Psoas muscle (tissue), 8 donors: ENCODE data around the gene GOLGA1. TPM values are rescaled to one million over a fixed set of nuclear protein-coding genes. Genes with fewer than 3 reads are reported as not detected.
"Not testable (repeated sequence)": the region's sequence is repeated elsewhere in the genome, so short reads cannot be mapped to it uniquely, and the experiment has no call there.

Source experiments
- ATAC-seq, 4 donors: fragments of 200-7000 bp; cut with Tn5 transposase; one replicate each; pipeline ENCODE4 v1.9.1; 2020; ENCODE audit warnings: moderate library complexity in 3 of 4, mild to moderate bottlenecking in 2 of 4
- DNase-seq, 2 donors: peaks; one replicate each; pipeline ENCODE4 v3.0.0-alpha.2; 2020
- H3K27ac ChIP-seq: fragments of 200-600 bp; one replicate; pipeline ENCODE4 v1.8.0; 2022
- H3K27me3 ChIP-seq, 3 donors: fragments of 200-600 bp in 1 of 3; one replicate each; pipeline versions ENCODE4 v1.6.1 to v1.8.0; 2013 to 2022; ENCODE audit warnings: low read length in 2 of 3, mild to moderate bottlenecking in 2 of 3, moderate library complexity in 1 of 3; ENCODE audit not compliant: insufficient read depth in 3 of 3
- H3K36me3 ChIP-seq, 2 donors: fragments of 200-600 bp in 1 of 2; one replicate each; pipeline versions ENCODE4 v1.6.1 to v1.8.0; 2013 to 2022; ENCODE audit warnings: low read depth in 1 of 2, mild to moderate bottlenecking in 1 of 2, moderate library complexity in 1 of 2; ENCODE audit not compliant: insufficient read depth in 1 of 2
- H3K4me1 ChIP-seq: fragments of 200-600 bp; one replicate; pipeline ENCODE4 v1.8.0; 2022
- H3K4me3 ChIP-seq: fragments of 200-600 bp; one replicate; pipeline ENCODE4 v1.8.0; 2022; ENCODE audit warnings: mild to moderate bottlenecking
- H3K9me3 ChIP-seq: fragments of 200-600 bp; one replicate; pipeline ENCODE4 v1.8.0; 2022
- WGBS, 3 donors: extraction: QIAGEN DNeasy Blood & Tissue Kit; methylation state at CpG; one replicate each; pipeline versions ENCODE4 v1.1.6 to v1.1.7; 2013; 5-methylcytosine and 5-hydroxymethylcytosine counted together
- intact Hi-C, 2 donors: fragments of 100-400 bp; cut with DNase I; formaldehyde crosslinking; loops; one replicate each; pipeline versions ENCODE4 v1.11.0 to v1.14.2; 2022
- polyA plus RNA-seq, 3 donors: library from polyadenylated mRNA; stranded (reverse); fragments of 200-250 nt; gene quantifications; one replicate each; pipeline ENCODE4 v1.2.3, GENCODE V29; 2013
- total RNA-seq, 4 donors: library from RNA; stranded (reverse); fragmentation: NEBNext Ultra II Directional in 2 of 4; extraction: Animal tissue kit (Norgen Biotek cat#: 25700) in 2 of 4; gene quantifications; one replicate each; pipeline versions ENCODE4 v1.2.1 to v1.2.4, GENCODE V29; 2021 to 2023
- TF ChIP-seq, protein P1 (sequence below): fragments of 200-600 bp; IDR thresholded peaks from one replicate; pipeline ENCODE4 v1.8.0; 2022; ENCODE audit warnings: antibody characterized with exemption
- donor health status: healthy with polysubstance abuse.
- donor health status: DM: no; HTN: no; CAD: no; lungs with moderate emphysema.
- donor health status: Bipolar disorder and iron deficiency.
- donor health status: healthy.
- donor health status: DM: yes; HTN: yes; CAD: no.
- donor health status: DM: no; HTN: no; CAD: no.
- donor health status: DM: no; HTN: no; CAD: no.
- donor health status: DM: yes; HTN: yes; CAD: no.

The GOLGA1 gene
- total and polyA plus RNA-seq, 7 donors: 8.0 to 23.0 (median 15.2) TPM

DNA sequence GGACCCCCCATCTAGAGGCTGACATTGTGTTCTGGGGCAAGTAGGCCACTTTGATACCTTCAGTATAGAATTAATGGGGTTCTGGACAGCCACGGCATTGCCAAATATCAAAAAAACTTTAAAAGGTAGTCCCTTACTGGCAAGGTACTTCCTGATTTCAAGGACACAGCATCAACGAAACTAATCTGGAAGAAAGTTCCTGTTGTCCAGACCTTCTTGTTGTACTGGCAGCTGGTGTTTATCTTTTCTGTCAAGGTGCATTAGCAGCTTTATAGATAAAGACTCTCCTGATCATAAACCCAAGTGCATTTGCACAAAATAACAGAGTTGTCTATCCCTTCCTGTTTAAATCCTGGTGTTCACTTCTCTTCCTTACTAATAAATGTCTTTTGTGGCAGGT is 23.7 kb upstream of the GOLGA1 start:
- Histone ChIP-seq H3K27ac (no peak overlapping the region), H3K9me3 (no peaks in the 10 kb centered on the region), H3K36me3 (peaks cover 0 to 8% of the 10 kb centered on the region in 2 donors), H3K4me3 (no peak overlapping the region), H3K4me1 (no peaks in the 10 kb centered on the region), H3K27me3 (no peaks in the 10 kb centered on the region)
- WGBS, 3 donors: 77 to 89% (median 83%) methylated on average over 2 of the region's 2 CpGs
- ATAC-seq (no peak), DNase-seq (no peak)
- intact Hi-C loops: no loop called here
- TF ChIP-seq, protein P1, sequence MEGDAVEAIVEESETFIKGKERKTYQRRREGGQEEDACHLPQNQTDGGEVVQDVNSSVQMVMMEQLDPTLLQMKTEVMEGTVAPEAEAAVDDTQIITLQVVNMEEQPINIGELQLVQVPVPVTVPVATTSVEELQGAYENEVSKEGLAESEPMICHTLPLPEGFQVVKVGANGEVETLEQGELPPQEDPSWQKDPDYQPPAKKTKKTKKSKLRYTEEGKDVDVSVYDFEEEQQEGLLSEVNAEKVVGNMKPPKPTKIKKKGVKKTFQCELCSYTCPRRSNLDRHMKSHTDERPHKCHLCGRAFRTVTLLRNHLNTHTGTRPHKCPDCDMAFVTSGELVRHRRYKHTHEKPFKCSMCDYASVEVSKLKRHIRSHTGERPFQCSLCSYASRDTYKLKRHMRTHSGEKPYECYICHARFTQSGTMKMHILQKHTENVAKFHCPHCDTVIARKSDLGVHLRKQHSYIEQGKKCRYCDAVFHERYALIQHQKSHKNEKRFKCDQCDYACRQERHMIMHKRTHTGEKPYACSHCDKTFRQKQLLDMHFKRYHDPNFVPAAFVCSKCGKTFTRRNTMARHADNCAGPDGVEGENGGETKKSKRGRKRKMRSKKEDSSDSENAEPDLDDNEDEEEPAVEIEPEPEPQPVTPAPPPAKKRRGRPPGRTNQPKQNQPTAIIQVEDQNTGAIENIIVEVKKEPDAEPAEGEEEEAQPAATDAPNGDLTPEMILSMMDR: no peak

- Histone ChIP-seq H3K9me3 (no peaks in the 10 kb centered on the region), H3K4me3 (no peak overlapping the region), H3K27ac (no peak overlapping the region), H3K27me3 (no peaks in the 10 kb centered on the region), H3K36me3 (peaks cover 0 to 7% of the 10 kb centered on the region in 2 donors), H3K4me1 (no peaks in the 10 kb centered on the region)
- WGBS, 3 donors: 58 to 83% (median 76%) methylated on average over 2 of the region's 2 CpGs
- intact Hi-C loops: no loop called here
- ATAC-seq (no peak), DNase-seq (no peak)
- TF ChIP-seq, protein P1: no peak
Measured at GRCh38 chr9:124964056-124964455, 23.2 kb upstream of the GOLGA1 start.

- H3K4me3 ChIP-seq: no peak overlapping the region
- H3K27me3 ChIP-seq: no peaks in the 10 kb centered on the region
- no peaks in the 10 kb centered on the region for H3K4me1 ChIP-seq
- H3K27ac ChIP-seq: no peak overlapping the region
- TF ChIP-seq, protein P1: no peak
- no peak for ATAC-seq
- no peak for DNase-seq
- intact Hi-C loops: no loop called here
- no peaks in the 10 kb centered on the region for H3K36me3 ChIP-seq
- H3K9me3 ChIP-seq: no peaks in the 10 kb centered on the region
- 89 to 96% (median 93%) methylated on average over 2 of the region's 2 CpGs for WGBS, 3 donors
Measured at GRCh38 chr9:124960409-124960752, 19.5 kb upstream of the GOLGA1 start.

GRCh38 chr9:124959671-124960408 is 19.0 kb upstream of the GOLGA1 start:
- 94 to 97% (median 97%) methylated on average over 9 of the region's 9 CpGs for WGBS, 3 donors
- H3K36me3 ChIP-seq, H3K4me1 ChIP-seq, H3K27me3 ChIP-seq, H3K27ac ChIP-seq, ATAC-seq, H3K9me3 ChIP-seq, intact Hi-C loops, H3K4me3 ChIP-seq, DNase-seq: not testable (repeated sequence)

- ATAC-seq (no peak), DNase-seq (no peak)
- Histone ChIP-seq H3K4me3 (no peak overlapping the region), H3K4me1 (no peaks in the 10 kb centered on the region), H3K27me3 (no peaks in the 10 kb centered on the region), H3K9me3 (no peaks in the 10 kb centered on the region), H3K27ac (no peak overlapping the region), H3K36me3 (peaks cover 0 to 6% of the 10 kb centered on the region in 2 donors)
- TF ChIP-seq, protein P1: no peak
- intact Hi-C loops: no loop called here
- WGBS, 3 donors: 89 to 97% (median 94%) methylated on average over 1 of the region's 1 CpG
Measured at GRCh38 chr9:124954255-124954654, 13.4 kb upstream of the GOLGA1 start.
